GM19397 (cell line): ENCODE measurements around the gene RFX1.
"Not testable (repeated sequence)": the region's sequence is repeated elsewhere in the genome, so short reads cannot be mapped to it uniquely, and the experiment has no call there.

Experiments used
- ATAC-seq: cut with Tn5 transposase; IDR thresholded peaks from one replicate; pipeline ENCODE4 v1.9.1; 2021; ENCODE audit warnings: mild to moderate bottlenecking, moderate library complexity; ENCODE audit not compliant: unreplicated experiment

The RFX1 gene

DNA sequence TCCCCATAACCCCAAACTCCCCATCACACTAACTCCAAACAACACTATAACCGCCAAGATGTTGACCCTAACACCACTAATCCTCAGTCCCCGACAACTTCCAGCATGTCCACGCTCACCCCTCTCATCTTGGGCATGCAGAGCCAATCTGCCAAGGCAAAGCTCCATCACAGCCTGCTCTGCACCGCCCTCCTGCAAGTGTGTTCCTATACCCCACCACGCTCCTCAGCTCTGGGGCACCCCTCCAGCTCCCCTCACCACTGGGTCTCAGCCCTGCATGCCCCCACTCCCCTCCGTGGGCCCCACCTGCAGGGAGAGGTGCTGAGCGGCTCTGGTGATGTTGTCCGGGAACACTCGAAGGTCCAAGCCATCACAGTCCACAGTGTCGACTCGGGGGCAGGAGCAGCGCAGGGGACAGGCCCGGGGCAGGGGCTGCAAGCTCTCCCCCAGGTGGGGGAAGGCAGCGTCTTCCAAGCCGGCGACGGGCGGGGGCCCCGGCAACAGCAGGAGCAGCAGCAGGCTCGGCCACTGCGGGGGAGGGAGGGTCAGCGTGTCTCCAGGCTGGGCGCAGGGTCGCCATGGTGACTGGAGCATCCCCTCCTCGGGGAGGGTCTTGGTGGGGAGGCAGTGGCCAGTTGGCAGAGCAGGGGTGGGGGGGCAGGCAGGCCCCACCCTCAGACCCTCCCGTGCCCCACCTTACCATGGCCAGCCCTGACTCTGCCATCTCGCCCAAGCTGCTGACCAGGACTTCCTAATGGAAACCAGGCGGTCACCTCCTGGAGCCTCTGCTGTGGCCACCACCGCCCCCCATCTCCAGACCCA lies 68.4 kb downstream of the RFX1 start:
- ATAC-seq = no peak

DNA sequence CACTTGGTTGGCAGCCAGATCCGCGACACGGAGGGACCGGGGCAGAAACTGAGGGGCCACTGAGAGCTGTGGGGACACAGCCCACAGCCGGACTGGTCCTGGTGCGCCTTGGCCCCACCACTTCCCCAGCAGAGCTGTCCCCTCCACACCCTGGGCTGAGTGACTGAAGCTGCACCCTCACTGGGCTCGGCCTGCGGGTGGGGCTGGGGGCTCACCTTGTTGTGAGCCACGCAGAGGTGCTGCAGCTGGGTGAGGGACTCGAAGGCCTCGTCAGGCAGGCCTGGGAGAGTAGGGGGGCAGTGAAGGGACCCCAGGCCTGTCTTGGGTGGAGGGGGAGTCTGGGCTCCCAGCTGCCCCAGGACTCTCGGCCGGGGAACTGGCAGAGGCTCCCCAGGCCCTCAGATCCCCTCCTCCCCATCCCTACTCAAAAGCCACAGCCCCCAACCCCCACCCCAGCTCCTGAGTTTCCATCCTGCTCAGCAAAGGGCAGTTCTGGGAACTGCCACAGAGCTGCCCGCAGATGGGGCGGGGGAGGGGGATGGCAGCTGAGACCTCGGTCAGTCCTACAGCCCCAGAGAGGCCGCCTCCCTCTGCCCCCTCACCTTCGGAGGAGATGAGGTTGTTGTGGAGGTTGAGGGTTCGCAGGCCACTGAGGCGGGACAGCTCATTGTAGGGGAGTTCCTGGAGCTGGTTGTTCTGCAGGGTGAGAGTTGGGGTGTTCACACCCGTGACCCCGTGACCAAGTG lies 70.2 kb downstream of the RFX1 start:
- ATAC-seq = no peak

DNA sequence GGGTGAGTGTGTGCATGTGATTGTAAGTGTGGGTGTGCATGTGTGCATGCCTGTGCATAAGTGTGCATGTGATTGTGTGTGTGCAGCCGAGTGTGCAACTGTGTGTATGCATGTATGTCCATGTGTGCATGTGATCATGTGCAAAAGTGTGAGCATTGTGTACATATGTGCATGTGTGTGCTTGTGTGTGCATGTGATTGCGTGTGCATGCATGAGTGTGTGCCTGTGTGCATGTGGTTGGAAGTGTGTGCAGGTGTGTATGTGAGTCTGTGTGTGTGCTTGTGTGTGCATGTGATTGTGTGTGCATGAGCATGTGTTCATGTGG lies 71.4 kb downstream of the RFX1 start:
- ATAC-seq = no peak

- no peak for ATAC-seq
Observed at GRCh38 chr19:13932911-13933393, 73.2 kb downstream of the RFX1 start.

DNA sequence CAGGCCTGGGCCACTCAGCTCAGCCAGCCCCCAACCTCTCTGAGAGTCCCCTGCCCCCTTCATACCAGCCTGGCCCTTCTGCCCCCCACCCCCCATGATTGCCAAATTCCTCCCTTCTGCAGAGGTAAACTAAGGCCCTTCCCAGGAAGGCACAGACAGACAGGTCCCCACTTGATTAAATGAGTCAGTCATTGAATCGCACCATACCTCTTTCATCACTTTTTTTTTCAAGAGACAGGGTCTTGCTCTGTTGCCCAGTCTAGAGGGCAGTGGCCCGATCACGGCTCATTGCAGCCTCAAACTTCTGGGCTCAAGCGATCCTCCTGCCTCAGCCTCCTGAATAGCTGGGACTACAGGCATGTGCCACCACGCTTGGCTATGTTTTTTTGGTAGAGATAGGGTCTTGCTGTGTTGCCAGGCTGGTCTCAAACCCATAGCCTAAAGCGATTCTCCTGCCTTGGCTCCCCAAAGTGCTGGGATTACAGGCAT lies 73.9 kb downstream of the RFX1 start:
- ATAC-seq = no peak

DNA sequence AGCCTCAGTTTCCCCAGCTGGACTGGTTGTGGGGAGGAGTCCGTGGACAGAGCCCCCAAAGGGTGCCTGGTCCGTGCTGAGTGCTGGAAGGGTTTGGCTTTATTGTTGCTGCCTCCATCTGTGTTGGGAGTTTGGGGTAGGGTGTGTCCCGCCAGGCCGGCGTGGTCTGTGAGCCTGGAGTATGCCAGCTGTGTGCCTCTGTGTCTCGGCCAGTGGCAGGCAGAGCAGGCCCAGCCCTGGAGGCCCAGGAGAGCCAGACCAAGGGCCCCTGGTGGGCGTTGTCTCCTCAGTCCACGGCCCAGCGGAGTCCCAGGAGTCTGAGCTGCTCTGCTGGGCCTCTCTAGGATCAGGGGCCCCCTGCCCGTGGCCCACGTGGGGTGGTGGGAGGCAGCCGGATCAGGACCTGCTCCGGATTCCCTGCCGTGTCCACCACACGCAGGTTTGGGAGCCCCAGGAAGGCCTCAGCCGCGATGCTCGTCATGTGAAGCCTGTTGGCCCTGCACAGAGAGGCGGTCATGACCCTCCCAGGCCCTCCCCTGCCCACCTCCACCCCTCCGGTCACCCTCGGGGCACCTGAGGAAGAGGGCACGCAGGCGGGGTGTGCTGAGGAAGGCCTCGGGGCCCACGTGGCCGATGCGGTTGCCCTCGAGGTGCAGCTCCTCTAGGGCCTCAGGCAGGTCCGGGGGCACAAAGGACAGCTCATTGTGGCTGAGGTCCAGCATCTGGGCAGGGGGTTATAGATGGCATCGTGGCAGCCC lies 74.5 kb downstream of the RFX1 start:
- ATAC-seq = no peak

- ATAC-seq = no peak
Observed at GRCh38 chr19:13930402-13930801, 75.7 kb downstream of the RFX1 start.

GRCh38 chr19:13929956-13930355 lies 76.2 kb downstream of the RFX1 start:
- no peak for ATAC-seq

GRCh38 chr19:13929340-13929739 lies 76.8 kb downstream of the RFX1 start:
- ATAC-seq = no peak

DNA sequence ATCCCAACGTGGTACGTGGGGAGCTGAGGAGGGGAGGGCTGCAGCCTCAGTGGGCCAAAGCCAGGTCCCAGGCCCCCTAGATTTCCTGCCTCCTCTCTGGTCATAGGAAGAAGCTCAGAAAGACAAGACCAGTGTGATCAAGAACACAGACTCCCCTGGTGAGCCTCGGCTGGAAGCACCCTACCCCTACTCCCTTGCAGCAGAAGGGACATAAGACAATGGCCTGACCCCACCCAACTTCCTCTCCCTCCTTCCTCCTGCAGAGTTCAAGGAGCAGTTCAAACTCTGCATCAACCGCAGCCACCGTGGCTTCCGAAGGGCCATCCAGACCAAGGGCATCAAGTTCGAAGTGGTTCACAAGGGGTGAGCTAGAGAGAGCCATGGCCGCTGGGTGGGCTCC lies 79.4 kb downstream of the RFX1 start:
- no peak for ATAC-seq

DNA sequence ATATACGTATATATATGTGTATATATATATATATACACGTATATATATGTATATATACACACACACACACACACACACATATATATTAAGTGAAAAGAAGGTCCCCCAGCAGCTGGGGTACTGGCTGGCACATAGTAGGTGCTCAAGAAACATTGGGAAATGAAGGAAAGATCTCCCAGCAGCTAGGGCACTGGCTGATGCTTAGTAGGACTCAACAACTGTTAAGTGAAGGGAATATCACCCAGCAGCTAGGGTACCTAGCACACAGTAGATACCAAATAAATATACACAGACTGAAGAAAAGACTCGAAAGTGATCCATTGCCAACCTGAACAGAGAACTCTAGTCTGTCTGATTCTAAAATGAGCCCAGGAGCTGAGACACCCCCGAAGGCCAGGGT lies 80.1 kb downstream of the RFX1 start:
- no peak for ATAC-seq

GRCh38 chr19:13923194-13923987 lies 82.7 kb downstream of the RFX1 start:
- no peak for ATAC-seq

GRCh38 chr19:13922118-13922517 lies 84.0 kb downstream of the RFX1 start:
- ATAC-seq = not testable (repeated sequence)

DNA sequence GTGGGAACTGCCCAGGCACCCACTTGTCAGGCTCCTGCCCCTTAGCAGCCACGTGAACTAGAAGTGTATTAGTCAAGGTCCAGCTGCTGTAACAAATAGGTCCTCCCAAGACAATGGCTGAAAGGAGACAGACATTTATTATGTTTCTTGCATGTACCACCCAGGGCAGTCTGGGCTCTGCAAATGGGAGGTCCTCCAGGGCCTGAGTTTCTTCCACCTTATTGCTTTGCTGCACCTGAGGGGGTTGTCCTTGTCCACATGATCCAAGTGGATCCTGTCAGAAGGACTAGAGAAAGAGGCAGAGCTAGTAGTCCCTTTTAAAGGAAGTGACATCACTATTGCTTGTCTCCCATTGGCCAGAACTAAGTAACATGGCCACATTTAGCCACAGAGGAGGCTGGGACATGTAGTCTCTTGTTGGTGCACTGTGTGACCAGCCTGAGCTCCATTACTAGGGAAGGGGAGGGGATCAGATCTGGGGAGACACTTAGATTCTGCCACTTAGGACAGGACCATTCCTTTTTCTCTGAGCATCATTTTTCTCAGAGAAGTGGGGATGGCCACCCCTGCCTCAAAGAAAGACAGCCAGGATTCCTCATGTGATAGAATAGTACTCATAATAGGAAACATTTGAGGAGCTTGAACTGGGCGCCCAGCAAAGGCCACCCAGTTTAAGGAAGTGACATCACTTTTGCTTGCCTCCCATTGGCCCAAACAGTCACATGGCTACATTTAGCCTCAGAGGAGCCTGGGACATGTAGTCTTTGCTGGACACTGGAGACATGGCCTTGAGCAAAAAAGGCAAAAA lies 85.0 kb downstream of the RFX1 start:
- no peak for ATAC-seq

DNA sequence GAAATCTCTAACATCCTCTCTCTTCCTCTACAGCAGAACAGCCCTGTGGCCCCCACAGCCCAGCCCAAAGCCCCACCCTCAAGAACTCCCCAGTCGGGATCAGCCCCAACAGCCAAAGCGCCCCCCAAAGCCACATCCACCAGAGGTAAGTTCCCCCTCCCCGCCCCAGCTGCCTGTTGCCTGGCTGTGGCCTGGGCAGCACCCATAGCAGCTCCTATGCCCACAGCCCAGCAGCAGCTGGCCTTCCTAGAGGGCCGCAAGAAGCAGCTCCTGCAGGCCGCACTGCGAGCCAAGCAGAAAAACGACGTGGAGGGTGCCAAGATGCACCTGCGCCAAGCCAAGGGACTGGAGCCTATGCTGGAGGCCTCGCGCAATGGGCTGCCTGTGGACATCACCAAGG lies 85.6 kb downstream of the RFX1 start:
- ATAC-seq = no peak

DNA sequence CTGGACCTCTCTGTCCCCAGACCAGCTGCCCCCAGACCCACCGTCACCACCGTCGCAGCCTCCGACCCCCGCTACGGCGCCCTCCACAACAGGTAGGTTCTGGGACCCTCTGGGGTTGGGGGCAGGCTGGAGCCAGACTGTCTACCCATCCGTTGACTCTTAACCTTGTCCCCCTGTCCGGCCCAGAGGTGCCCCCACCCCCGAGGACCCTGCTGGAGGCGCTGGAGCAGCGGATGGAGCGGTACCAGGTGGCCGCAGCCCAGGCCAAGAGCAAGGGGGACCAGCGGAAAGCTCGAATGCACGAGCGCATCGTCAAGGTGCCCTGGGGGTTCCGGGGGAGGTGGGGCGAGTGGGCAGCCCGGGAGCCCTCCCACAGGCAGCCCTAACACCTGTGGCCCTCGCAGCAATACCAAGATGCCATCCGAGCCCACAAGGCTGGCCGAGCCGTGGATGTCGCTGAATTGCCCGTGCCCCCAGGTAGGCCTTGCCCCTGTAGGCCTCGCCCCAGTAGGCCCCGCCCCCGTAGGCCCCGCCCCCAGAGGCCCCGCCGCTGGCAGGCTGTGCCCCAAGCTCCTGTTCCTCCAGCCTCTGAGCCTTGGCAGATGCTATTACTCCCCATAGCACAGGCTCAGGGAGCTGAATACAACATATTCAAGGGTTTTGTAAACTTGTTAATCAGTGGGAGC lies 87.3 kb downstream of the RFX1 start:
- ATAC-seq = no peak

GRCh38 chr19:13917888-13918406 lies 88.2 kb downstream of the RFX1 start:
- ATAC-seq = no peak

DNA sequence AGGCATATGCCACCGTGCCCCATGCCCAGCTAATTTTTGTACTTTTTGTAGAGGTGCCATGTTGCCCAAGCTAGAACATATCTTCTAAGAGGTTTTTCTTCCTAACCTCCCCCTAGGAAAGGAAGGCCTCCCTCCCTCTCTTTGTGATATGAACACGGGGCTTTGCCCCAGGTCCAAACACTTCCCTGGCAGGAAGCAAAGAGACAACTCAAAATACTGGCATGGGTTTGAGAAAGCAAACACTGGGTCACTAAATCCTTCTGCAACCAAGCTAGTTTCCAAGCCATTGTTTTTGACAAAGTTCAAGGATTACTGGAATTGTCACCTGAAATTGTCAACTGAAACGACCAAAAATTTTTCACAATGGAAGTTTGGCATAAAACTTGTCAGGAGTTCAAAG lies 91.3 kb downstream of the RFX1 start:
- ATAC-seq = no peak

DNA sequence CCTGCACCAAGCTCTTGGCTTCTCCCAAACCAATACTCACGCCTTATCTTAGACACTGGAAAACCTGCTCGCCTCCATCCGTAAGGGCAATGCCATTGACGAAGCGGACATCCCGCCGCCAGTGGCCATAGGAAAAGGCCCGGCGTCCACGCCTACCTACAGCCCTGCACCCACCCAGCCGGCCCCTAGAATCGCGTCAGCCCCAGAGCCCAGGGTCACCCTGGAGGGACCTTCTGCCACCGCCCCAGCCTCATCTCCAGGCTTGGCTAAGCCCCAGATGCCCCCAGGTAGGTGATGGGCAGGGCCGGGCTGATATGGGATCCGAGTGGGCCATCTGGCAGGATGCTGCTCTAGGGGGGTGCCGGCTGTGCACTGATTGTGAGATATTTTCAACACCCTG lies 92.8 kb downstream of the RFX1 start:
- ATAC-seq = no peak
